CD4-positive, alpha-beta T cell treated with Interferon gamma for 1 hour (primary cell): ENCODE measurements around the gene PBX2.
A peak's percentile ranks its signal among the peaks of the same experiment; 100 is the strongest.
"Not testable (repeated sequence)": the region's sequence is repeated elsewhere in the genome, so short reads cannot be mapped to it uniquely, and the experiment has no call there.

ENCODE experiments used
- DNase-seq: peaks from one replicate; pipeline ENCODE4 v3.0.0-alpha.2; 2020

PBX2 gene

DNA sequence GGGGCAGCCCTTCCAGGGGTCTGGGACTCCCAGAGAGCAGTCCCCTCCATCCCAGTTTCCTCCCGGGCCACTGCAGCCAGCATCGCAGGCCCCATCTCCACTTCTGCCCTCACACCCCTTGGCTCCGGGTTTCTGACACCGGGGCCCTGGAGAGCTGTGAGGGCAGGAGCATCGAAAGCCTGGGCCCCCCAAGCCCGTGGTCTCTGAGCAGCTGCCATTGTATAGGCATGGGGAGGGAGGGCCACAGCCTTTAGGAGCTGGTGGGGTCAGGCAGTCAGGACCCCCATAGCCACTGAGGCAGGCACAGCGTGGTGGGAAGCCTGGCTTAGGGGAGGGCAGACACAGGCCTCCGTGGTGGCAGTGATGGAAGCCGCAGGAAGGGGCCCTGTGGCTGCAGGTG lies 12.2 kb upstream of the PBX2 start:
- no peak for DNase-seq

DNA sequence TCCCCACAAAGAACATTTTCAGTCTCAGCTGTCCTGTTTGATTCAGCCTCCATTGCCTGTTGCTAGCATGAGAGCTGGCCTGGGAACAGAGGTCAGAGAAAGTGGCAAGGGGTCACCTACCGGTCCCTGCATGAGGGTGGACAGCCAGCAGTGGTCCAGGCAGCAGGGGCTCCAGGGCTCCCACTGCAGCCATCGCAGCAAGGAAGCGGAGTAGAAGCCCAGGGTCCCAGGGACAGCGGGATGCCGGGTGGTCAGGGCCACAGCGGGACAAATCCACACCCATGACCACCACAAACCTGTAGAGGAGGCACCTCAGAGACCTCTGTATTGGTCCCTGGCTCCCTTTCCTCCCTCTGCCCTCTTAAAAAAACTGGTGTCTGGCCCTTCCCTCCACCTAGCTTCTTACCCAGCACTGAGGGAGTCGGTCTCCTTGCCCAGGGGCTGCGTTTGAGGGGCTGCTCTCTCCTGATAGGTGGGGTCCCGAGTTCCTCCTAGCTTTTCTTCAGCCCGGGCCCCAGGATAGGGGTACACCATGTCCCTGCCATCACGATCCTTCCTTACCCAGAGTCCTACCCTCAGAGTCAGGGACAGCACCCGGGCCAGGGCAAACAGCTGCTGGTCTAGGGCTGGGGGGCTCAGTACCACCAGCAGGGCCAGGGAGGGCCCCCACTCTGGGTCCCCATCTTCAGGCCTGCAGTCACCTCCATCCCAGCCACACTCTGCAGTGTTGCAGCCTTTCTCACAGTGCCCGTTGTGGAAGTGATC lies 10.9 kb upstream of the PBX2 start:
- DNase-seq, result no peak

DNA sequence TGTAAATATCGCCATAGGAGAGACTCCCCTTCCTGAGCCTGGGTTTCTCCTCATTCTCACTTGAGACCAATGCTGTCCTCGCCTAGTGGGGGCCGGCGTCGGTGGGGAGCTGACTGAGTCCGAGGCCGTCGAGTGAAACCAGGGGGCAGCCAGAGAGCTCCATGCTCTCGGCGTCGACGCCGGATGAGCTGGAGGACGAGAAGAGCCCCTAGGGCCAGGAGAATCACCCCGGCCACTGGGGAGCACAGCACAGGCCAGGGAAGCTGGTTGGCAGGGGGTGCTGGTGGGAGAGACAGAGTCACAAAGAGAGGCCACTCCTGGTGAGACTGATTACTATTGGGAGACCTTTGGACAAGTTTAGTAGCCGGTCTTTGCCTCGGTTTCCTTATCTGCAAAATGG lies 8.9 kb upstream of the PBX2 start:
- DNase-seq, result no peak

DNA sequence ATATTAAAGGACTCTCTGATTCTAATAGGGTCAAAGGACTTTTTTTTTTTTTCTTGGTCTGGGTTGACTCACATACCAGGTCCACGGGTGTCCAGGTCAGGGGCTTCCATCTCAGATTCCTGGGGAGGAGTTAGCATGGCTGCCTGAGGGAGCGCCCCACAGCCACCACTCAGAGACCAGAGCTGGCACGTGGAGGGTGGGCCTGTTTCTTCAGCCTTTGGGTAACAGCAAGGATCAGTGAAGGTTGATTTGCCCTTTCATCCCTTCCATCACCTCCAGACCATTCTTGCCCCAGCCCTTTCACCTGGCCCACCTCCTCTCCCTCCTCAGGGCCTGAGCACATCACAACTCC lies 8.3 kb upstream of the PBX2 start:
- no peak for DNase-seq

DNA sequence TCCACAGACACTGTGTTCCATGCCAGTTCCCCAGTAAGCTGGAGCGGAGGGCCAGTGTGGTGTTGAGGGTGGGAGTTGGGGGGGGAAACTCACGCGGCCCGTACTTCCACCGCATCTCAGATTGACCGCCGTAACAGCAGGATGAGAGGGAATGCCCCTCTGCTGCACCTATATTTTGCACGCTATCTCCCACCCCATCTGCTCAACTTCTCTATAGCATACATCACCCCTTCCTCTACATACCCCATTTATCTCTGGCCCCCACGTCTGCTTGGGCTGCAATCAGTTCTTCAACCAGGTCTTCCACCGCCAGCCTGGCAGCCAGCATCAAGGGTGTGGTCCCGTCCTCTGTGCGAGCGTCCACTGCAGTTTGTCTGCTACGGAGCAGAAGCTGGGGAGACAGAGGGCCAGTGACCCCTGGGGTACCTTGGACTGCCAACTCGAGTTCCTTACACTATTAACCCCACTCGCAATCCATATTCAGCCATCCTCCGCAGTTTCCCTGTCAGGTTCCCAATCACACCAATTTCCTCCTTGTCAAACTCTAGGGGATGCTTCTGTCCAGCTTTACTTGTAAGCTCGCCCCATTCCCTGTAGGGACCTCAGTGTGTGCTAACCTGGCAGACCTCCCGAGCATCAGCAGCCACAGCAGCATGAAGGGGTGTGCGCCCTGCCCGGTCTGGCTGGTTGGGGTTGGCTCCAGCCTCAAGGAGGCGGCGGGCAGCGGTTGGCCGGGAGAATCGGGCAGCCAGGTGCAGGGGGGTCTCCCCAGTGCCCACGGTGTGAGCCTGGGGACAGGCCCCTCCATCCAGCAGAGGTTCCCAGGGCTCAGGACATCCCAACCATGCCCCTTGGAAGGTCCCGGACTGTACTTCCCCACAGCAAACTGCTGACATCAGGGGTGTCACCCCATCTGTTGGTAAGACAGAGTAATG lies 6.9 kb upstream of the PBX2 start:
- DNase-seq, result peak; percentile 51

DNA sequence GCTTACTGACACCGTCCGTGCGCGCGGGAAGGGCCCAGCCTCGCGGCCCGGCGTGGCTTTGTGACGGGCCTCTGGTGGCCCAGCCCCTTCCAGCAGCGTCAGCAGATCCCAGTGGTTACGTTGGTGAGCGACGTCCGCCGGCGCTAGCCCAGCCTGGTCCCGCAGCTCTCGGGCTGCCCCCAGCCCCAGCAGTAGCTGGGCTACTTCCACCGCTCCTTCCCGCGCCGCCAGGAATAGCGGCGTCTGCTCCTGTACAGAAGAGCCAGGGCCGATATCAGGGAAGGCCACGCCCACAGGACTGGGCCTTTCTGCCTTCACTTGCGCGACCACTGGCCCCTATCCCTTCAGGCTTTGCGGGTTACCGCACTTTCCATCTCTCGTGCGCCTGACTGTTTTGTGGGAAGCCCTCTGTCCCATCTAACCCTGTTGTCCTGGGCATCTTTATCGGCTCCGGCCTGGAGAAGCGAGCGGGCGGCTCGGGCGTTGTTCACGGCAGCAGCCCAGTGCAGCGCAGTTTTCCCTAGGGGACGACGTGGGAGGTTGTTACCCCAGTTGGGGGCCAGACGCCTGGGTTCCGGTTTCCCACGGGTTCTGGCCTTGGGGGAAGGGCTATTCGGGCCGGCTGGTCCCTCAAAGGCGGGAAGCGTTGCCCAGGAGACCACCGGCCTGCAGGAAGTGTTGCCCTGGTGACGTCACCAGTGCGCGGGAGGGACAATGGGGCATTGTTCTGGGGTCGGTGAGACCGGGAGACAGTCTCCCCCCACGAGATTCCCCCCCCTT lies 6.1 kb upstream of the PBX2 start:
- peak; percentile 87 for DNase-seq

DNA sequence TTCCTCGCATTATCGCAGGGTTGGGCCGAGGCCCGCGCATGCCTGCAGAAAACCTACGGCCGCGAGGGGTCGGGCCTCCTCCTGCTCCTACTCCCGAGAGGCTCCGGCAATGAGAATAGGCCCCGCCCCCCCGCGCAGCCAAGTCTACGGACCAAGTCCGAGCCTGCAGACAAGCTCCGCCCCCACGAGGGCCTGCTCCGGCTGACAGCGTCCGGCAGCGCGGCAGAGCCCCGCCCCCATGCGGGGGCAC lies 5.6 kb upstream of the PBX2 start:
- peak; percentile 100 for DNase-seq

DNA sequence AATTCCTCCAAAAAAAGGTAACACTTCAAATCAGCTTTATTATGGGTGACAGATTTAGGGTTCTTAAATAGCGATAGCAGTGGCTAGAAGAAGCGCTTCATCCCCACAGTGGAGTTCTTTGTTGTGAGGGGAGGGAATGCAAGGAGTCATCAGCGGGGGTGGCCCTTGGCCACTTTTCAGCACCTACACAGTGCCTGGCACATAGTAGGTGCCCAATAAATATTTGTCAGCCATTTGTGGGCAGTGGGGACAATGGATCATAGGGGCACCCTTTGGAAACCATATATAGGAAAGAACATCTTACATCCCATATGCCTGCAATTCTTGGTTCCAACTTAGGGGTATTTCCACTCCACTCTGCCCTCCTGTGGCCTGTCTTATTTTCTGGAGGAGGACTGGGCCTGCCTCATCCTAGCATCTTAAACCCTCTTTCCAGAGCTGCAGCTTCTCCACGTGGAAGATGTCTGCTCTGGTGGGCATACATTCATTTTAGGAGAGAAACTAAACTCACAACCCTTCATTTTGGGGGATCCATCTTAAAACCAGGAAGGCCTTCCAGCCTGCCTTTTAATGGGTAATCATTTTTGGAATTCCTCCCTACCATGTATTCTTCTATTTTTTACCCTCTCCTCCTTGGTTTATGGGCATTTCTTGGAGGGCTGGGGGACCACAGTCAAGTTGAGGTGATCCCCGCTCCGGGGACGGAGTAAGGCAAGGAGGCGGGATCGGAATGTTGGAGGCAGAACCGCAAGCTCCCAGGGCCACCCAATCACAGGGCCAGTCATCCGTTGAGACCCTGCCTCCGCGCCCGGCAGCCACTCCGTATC lies 5.0 kb upstream of the PBX2 start:
- no peak for DNase-seq

DNA sequence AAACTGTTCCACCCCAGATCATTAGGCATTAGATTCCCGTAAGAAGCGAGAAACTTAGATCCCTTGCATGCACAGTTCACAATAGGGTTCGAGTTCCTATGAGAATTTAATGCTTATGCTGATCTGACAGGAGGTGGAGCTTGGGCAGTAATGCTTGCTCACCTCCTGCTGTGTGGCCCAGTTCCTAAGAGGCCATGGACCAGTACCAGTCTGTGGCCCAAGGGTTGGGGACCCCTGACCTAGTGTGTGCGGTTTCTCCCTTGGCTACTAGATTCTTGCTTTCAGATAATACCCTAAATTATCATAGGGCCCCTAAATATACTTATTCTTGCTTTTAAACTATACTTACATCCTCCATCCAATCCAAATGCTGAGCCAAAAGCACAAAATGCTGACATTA lies 4.4 kb upstream of the PBX2 start:
- DNase-seq, result no peak

DNA sequence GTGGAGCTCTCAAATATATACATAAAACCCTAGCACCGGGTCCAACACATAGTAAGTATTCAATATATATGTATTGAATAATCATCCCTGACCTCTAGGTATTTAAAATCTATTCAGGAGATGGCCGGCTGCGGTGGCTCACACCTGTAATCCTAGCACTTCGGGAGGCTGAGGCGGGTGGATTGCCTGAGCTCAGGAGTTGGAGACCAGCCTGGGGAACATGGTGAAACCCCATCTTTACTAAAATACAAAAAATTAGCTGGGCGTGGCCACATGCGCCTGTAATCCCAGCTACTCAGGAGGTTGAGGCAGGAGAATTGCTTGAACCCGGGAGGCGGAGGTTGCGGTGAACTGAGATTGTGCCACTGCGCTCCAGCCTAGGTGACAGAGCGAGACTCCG lies 3.1 kb upstream of the PBX2 start:
- DNase-seq, result not testable (repeated sequence)

DNA sequence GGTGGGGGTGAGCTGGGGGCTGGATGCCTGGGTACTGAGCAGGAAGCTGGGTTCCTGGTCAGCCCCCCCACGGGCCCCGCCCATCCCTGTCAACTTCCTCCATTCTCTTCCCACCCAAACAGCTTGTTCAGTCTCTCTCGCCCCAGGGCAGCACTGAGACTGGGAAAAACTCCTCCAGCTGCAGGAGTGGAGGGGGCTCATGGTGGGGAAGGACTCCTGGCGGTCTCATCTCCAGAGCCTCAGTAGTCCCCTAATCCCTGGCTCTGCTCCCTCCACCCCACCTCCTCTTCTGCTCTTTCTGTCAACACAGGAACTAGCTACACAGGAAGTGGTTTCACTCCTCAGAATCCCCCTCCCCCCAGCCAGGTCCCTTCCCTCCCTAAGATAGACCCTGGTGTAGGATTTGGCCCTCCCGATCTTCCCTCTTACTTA lies 2.6 kb upstream of the PBX2 start, which contains the start of gene GPSM3:
TSS of gene GPSM3 (minus strand) at position 36 of the 432 bp plus-strand sequence. CDS start 130 bp downstream, outside the sequence.
- DNase-seq, result peak; percentile 55

DNA sequence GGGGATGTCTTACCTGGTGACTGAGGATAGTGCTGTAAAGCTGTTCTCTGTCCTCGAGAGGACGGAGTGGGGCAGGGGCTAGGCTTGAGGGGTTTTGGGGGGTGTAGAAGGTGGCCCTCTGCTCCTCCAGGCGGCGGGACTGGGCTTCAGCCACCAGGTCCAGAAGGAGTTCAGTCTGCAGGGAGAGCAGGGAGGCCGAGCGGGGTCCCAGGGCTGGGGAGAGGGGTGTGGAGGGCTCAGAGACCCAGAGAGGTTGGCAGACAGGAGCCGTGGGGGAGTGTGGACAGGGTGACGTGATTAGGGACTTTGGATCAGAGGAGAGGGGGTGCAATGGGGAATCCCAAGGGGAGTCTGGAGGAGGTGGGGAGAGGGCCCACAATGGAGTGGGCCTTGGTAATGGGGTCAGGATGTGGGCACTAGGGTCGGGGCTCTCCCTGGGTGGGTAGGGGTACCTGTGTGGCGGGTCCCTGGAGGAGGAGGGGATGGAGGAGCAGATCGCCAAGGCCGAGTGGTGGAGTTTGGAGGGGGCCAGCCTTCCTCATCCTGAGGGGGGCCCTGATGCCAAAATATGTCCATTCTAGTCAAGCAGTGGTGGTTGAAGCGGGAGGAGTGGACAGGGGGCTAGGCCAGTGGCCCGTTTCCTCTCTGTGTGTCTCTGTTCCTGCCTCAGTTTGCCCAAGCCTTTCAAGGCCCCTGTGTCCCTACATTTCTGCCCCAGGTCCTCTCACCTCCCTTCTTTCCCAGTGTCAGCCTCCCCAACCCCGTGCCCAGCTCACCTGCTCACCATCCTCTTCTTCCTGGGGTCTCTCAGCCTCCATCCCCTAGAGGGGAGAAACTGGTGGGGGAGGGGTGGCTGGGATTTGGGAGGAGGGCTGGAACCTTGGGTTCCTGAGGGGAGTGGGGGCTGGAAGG lies 1.9 kb upstream of the PBX2 start:
- DNase-seq, result peak; percentile 43

DNA sequence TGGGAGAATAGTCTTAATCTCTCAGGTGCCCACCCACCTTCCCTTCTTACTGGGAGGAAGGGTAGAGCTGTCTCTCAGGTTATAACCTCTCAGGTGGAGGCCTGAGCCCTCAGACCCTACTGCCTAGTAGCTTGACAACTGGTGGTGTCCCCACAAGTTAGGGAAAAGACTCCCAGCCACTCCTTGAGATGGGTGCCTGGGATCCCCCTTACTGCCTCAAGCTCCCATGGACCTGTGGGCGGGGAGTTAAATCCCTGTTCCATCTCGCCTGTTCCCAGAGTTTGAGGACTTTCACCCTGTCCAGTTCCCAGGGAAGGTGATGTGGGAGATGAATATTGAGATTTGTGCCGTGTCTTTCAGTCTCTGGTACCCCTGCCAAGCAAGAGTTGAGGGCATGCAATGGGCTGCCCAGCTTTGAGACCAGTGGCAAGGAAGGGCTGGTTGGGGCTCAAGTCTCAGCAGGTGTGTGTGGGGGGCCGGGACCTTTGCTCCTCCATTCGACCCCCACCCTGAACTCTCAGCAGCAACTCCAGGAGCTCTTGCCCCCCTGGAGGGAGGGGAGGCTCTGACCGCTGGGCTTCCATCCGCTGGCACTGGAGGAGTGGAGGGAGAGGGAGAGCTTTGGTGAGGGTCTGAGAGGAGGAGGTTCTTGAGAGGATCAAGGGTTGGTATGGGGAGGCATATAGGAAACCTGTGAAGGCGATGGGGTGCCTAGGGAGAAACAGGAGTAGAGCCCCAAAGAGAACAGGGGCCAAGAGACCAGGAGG lies 1.1 kb upstream of the PBX2 start:
- no peak for DNase-seq

DNA sequence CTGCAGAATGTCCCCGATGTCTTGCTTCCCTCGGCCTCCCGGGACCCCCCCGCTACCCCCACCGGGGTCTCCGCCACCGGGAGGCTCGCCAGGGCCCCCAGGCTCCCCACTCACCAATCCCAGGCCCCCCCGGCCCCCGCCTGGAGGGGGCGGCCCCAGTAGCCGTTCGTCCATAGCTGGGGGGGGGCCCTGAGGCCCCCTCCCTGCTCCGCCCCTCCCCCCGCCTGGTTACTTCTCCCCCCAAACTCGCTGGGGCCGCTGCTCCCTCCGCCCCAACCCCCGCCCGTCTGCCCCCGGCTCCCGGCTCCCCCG lies 304 bp downstream of the PBX2 start:
- no peak for DNase-seq

DNA sequence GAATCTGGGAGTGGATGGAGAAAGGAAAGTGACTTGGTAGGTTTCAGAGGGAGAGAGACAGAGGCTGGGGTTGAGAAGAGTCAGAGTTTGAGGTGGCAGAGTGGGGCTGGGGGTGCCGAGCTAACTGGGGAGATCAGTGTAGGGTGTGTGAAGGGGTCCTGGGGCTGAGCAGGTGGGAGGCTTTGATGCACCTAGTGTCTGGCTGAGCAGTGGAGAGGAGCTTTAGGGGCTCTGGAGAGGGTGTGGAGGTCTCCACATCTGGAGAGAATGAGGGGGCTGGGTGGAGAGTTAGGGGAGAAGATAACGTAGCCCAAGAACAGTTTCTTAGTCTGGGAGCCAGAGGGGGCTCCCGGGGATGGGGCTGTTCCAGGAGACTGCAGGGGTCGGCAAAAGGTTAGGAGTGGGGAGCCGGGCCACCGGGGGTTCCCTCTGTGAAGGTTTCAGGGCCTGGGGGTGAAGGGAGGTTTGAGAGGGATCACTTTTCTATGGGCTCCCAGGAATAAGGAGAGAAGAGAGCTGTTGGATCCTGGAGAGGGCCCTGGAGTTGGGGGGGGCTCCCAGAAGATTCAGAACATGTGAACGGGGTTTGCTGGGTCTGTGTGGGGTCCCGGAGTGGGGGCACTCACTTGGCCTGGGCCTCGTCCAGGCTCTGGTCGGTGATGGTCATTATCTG lies 797 bp downstream of the PBX2 start:
- DNase-seq, result no peak

DNA sequence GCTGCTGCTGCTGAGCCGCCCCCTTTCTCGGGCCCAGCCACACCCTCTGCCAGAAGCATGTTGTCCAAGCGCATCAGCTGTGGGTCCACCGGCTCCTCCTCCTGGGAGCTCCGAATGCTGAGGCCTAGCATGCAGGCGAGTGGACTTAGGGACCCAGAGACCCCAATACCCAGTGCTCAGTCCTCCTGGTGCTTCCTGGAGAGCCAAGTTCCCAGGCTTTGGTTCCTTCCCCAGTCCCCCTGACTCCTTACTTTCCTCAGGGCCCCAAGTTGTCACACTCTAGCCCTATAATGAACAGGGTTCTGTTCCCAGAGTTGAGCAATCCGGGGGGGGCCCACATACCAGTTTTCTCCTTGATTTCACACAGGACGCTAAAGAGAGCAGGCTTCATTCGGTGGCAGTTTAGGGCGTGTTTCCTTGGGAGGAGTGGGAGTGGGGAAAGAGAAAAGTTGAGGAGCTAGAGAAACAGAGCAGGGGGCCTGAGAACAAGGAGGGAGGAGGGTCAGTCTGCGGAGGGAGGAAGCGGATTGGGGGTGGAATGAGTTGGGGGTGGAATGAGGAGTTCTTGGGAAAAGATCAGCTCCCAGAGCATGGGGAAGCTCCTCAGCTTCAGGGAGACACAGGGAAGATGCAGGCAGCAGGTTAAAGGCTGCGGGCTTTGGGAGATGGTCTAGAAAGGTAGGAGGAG lies 1.5 kb downstream of the PBX2 start:
- DNase-seq, result no peak

DNA sequence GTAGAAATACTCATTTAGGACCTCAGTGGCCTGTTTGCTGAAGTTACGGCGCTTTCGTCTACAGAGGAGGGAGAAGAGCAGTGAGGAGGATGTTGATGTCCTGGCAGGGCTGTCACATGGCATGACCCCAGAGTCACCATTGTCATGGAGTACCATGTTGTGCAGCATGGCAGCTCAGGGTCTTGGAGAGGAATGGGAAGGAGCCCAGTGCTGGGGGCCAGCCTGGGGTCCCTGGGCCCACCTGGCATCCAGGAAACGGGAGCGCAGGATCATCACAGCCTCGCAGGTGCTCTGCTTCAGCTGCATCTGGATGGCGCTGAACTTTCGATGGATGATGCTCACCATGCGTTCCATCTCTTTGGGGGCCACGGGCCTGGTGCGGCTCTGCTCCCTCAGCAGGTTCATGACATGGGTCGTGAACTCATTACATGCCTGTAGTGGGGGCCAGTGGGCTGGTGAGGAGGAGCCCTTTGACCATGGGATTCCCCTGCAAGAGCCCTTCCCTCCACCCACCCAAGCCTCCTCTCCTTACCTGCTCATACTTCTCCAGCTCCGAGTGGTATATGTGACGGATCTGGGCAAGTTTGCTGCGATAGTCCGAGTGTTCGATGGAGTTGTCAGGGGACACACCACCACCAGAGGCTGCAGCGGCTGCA lies 2.1 kb downstream of the PBX2 start:
- DNase-seq, result not testable (repeated sequence)

DNA sequence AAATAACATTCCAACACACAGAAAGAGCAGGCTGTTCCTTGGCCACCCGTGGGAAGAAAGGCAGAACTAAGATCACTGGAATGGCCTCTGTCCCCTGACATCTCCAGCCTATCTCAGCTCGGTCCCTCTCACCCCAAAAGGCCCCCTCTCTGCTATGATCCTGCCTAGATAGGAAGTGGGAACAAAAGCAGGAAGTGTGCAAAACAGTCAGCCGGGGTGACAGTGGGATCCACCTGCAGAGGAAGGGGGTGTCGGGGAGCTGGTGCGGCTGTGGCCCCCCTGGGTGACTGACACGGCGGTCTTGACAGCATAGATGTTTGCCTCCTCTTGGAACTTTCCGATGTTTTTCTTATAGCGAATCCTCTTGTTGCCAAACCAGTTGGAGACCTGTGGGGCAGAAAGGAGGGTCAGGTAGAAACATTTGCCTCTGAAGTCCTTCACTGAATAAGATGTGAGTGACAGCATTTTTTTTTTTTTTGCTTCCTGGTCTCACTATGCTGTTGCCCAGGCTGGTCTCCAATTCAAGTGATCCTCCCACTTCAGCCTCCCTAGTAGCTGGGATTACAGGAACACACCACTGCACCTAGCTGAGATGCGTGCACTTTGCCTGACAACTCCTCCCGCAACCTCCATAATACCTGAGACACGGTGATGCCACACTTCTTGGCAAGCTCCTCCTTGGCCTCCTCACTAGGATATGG lies 2.8 kb downstream of the PBX2 start:
- DNase-seq, result no peak
